Fibroblast of pulmonary artery (primary cell): ENCODE results near the gene PEX14.

Source experiments
- DNase-seq: peaks from one replicate; pipeline ENCODE4 v3.0.0-alpha.2; 2010; ENCODE audit warnings: low read depth
- H3K4me3 ChIP-seq: replicated peaks from 2 replicates; pipeline ENCODE4 v1.5.1; 2011; ENCODE audit warnings: low read depth, mild to moderate bottlenecking, control low read depth, low read length, moderate library complexity
- CTCF ChIP-seq: IDR thresholded peaks from 2 replicates; pipeline ENCODE4 v1.5.1; 2011; ENCODE audit warnings: mild to moderate bottlenecking, control low read depth, low read length, inconsistent platforms; ENCODE audit errors: missing control alignments

The PEX14 gene

GRCh38 chr1:10506677-10507047, 31.9 kb downstream of the PEX14 start:
- DNase-seq: no peak
- no peak overlapping the region for H3K4me3 ChIP-seq
- no peak for TF ChIP-seq CTCF

- H3K4me3 ChIP-seq: no peak overlapping the region
- TF ChIP-seq CTCF: peak; percentile 96
- DNase-seq: peak; percentile 91
Measured at GRCh38 chr1:10507111-10507879, 32.5 kb downstream of the PEX14 start.

GRCh38 chr1:10508511-10508951, 33.8 kb downstream of the PEX14 start:
- no peak for DNase-seq
- no peak overlapping the region for H3K4me3 ChIP-seq
- no peak for TF ChIP-seq CTCF

GRCh38 chr1:10509809-10510509, 35.2 kb downstream of the PEX14 start:
- H3K4me3 ChIP-seq: no peak overlapping the region

GRCh38 chr1:10510520-10511493, 36.1 kb downstream of the PEX14 start:
- DNase-seq: peak; percentile 80
- no peak for TF ChIP-seq CTCF
- peak overlapping the region; percentile 13 for H3K4me3 ChIP-seq

More at GRCh38 chr1:10509809-10510509, 35.2 kb downstream of the PEX14 start:
- no peak for DNase-seq
- no peak for TF ChIP-seq CTCF

GRCh38 chr1:10511494-10511885, 36.7 kb downstream of the PEX14 start:
- TF ChIP-seq CTCF: no peak
- no peak overlapping the region for H3K4me3 ChIP-seq
- DNase-seq: no peak
